Thyroid gland (tissue), 4 donors: ENCODE measurements around the gene BICD1. TPM values are rescaled to one million over a fixed set of nuclear protein-coding genes. Genes with fewer than 3 reads are reported as not detected.

Source experiments
- DNase-seq, 2 donors: peaks; one replicate each; pipeline ENCODE4 v3.0.0-alpha.2; 2019
- H3K27ac ChIP-seq, 3 donors: fragments of 200-600 bp; sonication (generic); 1 replicate in 2 of 3; 2 replicates in 1 of 3; pipeline ENCODE4 v1.5.1; 2016 to 2019; ENCODE audit warnings: mild to moderate bottlenecking in 1 of 3, moderate library complexity in 1 of 3
- H3K27me3 ChIP-seq: fragments of 200-600 bp; sonication (generic); one replicate; pipeline ENCODE4 v1.5.1; 2019
- H3K36me3 ChIP-seq, 2 donors: fragments of 200-600 bp; sonication (generic); one replicate each; pipeline ENCODE4 v1.5.1; 2016 to 2019
- H3K4me1 ChIP-seq, 2 donors: fragments of 200-600 bp; sonication (generic); one replicate each; pipeline ENCODE4 v1.5.1; 2017 to 2019
- H3K4me3 ChIP-seq, 3 donors: fragments of 200-600 bp; sonication (generic); replicated peaks in 1 of 3; 1 replicate in 2 of 3; 2 replicates in 1 of 3; pipeline ENCODE4 v1.5.1; 2016; ENCODE audit warnings: mild to moderate bottlenecking in 1 of 3
- H3K9me3 ChIP-seq: fragments of 200-600 bp; sonication (generic); one replicate; pipeline ENCODE4 v1.5.1; 2017
- CTCF ChIP-seq, 6 experiments: fragments of 200-600 bp in 3 of 6; fragments of 450-650 bp in 3 of 6; sonication (generic) in 3 of 6; IDR thresholded peaks; one replicate each; pipeline ENCODE4 v1.5.1; 2016 to 2019; ENCODE audit warnings: antibody characterized with exemption in 6 of 6, mild to moderate bottlenecking in 2 of 6, inconsistent platforms in 1 of 6, moderate library complexity in 1 of 6
- POLR2A ChIP-seq, 2 donors: fragments of 450-650 bp; IDR thresholded peaks; one replicate each; pipeline ENCODE4 v1.6.1; 2017; ENCODE audit warnings: antibody characterized with exemption in 2 of 2, mild to moderate bottlenecking in 2 of 2, moderate library complexity in 1 of 2
- WGBS, 2 donors: methylation state at CpG; one replicate each; pipeline ENCODE4 v1.1.5; 2017; 5-methylcytosine and 5-hydroxymethylcytosine counted together
- intact Hi-C: fragments of 100-400 bp; cut with DNase I; formaldehyde crosslinking; loops from one replicate; pipeline ENCODE4 v1.15.1; 2023
- total RNA-seq, 4 donors: library from RNA; depleted of rRNA; stranded (reverse); fragments of >200 nt; gene quantifications; one replicate each; pipeline ENCODE4 v1.2.3, GENCODE V29; 2016

BICD1 gene
- total RNA-seq, 4 donors from 2014 or later: 16.7 to 33.7 (median 24.7) TPM

- intact Hi-C loops: loop anchor here (10.0 kb wide), 1 partner anchor 298 kb away; no protein-coding TSS in a partner anchor
- no peak for DNase-seq
- H3K9me3 ChIP-seq: no peaks in the 10 kb centered on the region
- H3K27me3 ChIP-seq: no peaks in the 10 kb centered on the region
- TF ChIP-seq CTCF (IDR thresholded peaks at IDR 0.05) (no peak), POLR2A (IDR thresholded peaks at IDR 0.05) (no peak)
- H3K4me1 ChIP-seq: no peaks in the 10 kb centered on the region
- H3K4me3 ChIP-seq: no peak overlapping the region
- H3K27ac ChIP-seq: no peak overlapping the region
- no peaks in the 10 kb centered on the region for H3K36me3 ChIP-seq
- WGBS, 2 donors: 92 to 97% methylated on average over 1 of the region's 1 CpG
These were observed 260.1 kb downstream of the BICD1 start for GRCh38 chr12:32366714-32367113.

- no peak for DNase-seq
- no peak for TF ChIP-seq POLR2A (IDR thresholded peaks at IDR 0.05)
- TF ChIP-seq CTCF (IDR thresholded peaks at IDR 0.05): no peak
- Histone ChIP-seq H3K27ac (no peak overlapping the region), H3K36me3 (no peaks in the 10 kb centered on the region), H3K4me1 (no peaks in the 10 kb centered on the region), H3K9me3 (no peaks in the 10 kb centered on the region), H3K27me3 (no peaks in the 10 kb centered on the region), H3K4me3 (no peak overlapping the region)
- WGBS, 2 donors: 91 to 94% methylated on average over 4 of the region's 4 CpGs
- intact Hi-C loops: loop anchor here (10.0 kb wide), 1 partner anchor 297 kb away; no protein-coding TSS in a partner anchor
These were observed 260.7 kb downstream of the BICD1 start for GRCh38 chr12:32367381-32367780.

GRCh38 chr12:32369202-32369601 lies 262.6 kb downstream of the BICD1 start:
- WGBS, 2 donors: 42 to 88% methylated on average over 4 of the region's 4 CpGs
- Histone ChIP-seq H3K4me3 (no peak overlapping the region), H3K27me3 (no peaks in the 10 kb centered on the region), H3K4me1 (no peaks in the 10 kb centered on the region), H3K27ac (no peak overlapping the region), H3K9me3 (no peaks in the 10 kb centered on the region), H3K36me3 (no peaks in the 10 kb centered on the region)
- no peak for DNase-seq
- TF ChIP-seq POLR2A (IDR thresholded peaks at IDR 0.05) (no peak), CTCF (IDR thresholded peaks at IDR 0.05) (no peak)
- intact Hi-C loops: loop anchor here (10.0 kb wide), 1 partner anchor 296 kb away; no protein-coding TSS in a partner anchor

- 82% methylated on average over 12 of the region's 12 CpGs for WGBS, 2 donors
- no peak overlapping the region for H3K4me3 ChIP-seq
- no peak for DNase-seq
- H3K9me3 ChIP-seq: no peaks in the 10 kb centered on the region
- H3K27ac ChIP-seq: no peak overlapping the region
- intact Hi-C loops: no loop called here
- no peaks in the 10 kb centered on the region for H3K36me3 ChIP-seq
- no peaks in the 10 kb centered on the region for H3K4me1 ChIP-seq
- H3K27me3 ChIP-seq: no peaks in the 10 kb centered on the region
- TF ChIP-seq POLR2A (IDR thresholded peaks at IDR 0.05) (no peak), CTCF (IDR thresholded peaks at IDR 0.05) (no peak)
These were observed 270.9 kb downstream of the BICD1 start for GRCh38 chr12:32377344-32378055.

GRCh38 chr12:32379213-32379612 lies 272.6 kb downstream of the BICD1 start:
- no peak for DNase-seq
- Histone ChIP-seq H3K9me3 (no peaks in the 10 kb centered on the region), H3K4me1 (no peaks in the 10 kb centered on the region), H3K27ac (no peak overlapping the region), H3K4me3 (no peak overlapping the region), H3K27me3 (no peaks in the 10 kb centered on the region), H3K36me3 (no peaks in the 10 kb centered on the region)
- 92 to 94% methylated on average over 10 of the region's 10 CpGs for WGBS, 2 donors
- intact Hi-C loops: no loop called here
- TF ChIP-seq CTCF (IDR thresholded peaks at IDR 0.05) (no peak), POLR2A (IDR thresholded peaks at IDR 0.05) (no peak)
